ENCODE results near the gene MCRIP2.
A peak's percentile ranks its signal among the peaks of the same experiment; 100 is the strongest.

Gene MCRIP2

GRCh38 chr16:637081-638018 is 4.3 kb upstream of the MCRIP2 start:
- peaks cover 58% of the 10 kb centered on the region for H3K4me1 ChIP-seq
- no peaks in the 10 kb centered on the region for H3K9me3 ChIP-seq
- peak overlapping the region; percentile 68 for H3K27ac ChIP-seq
- H3K4me2 ChIP-seq = peak overlapping the region; percentile 89
- H3K27me3 ChIP-seq = no peaks in the 10 kb centered on the region
- H3K36me3 ChIP-seq = peaks cover 26% of the 10 kb centered on the region
- peak overlapping the region; percentile 86 for H3K9ac ChIP-seq
- no peak for TF ChIP-seq Cebpa-rat (IDR thresholded peaks at IDR 0.05)
- peak overlapping the region; percentile 92 for H3K4me3 ChIP-seq
- peaks cover 31% of the 10 kb centered on the region for H4K20me1 ChIP-seq

DNA sequence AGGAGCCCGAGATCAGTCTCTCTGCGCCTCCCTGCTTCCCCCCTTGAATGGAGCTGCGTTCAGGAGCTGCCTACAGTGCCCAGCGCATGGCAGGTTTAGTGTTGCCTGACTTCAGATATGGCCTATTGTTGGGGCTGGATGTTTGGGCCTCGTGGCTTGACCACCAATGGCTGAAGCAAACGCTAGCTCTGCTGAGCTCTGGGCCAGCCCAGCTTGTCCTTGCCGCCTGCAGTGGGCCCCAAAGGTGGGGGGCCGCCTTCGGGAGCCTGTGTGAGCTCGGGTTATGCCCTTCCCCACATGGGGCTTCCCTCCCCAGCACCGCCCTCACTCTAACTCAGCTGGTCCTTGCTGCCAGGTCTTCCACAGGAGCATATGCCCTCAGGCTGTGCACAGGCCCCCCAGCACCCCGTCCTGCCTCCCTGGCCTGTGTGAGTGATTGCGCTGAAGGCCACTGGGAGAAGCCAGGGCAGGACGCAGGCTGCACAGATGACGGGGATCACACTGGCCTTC is 3.5 kb upstream of the MCRIP2 start:
- Histone ChIP-seq H3K9ac (peak overlapping the region; percentile 58; the same call in 1 of the 2 replicates), H3K4me2 (peak overlapping the region; percentile 89)

GRCh38 chr16:638836-639235 is 2.8 kb upstream of the MCRIP2 start:
- Histone ChIP-seq H3K4me1 (peaks cover 73% of the 10 kb centered on the region), H3K27me3 (no peaks in the 10 kb centered on the region), H3K27ac (peak overlapping the region; percentile 81), H3K4me3 (peak overlapping the region; percentile 24; the same call in 1 of the 2 replicates), H3K4me2 (peak overlapping the region; percentile 82), H3K36me3 (peaks cover 12% of the 10 kb centered on the region), H3K9me3 (no peaks in the 10 kb centered on the region), H3K9ac (peak overlapping the region; percentile 59; the same call in 1 of the 2 replicates), H4K20me1 (peaks cover 31% of the 10 kb centered on the region)
- TF ChIP-seq Cebpa-rat (IDR thresholded peaks at IDR 0.05) = no peak

More for the DNA sequence above, 3.5 kb upstream of the MCRIP2 start:
- no peaks in the 10 kb centered on the region for H3K27me3 ChIP-seq
- peaks cover 31% of the 10 kb centered on the region for H4K20me1 ChIP-seq
- peaks cover 19% of the 10 kb centered on the region for H3K36me3 ChIP-seq
- no peak overlapping the region for H3K4me3 ChIP-seq
- no peak for TF ChIP-seq Cebpa-rat (IDR thresholded peaks at IDR 0.05)
- H3K4me1 ChIP-seq = peaks cover 66% of the 10 kb centered on the region
- peak overlapping the region; percentile 68 for H3K27ac ChIP-seq
- H3K9me3 ChIP-seq = no peaks in the 10 kb centered on the region

GRCh38 chr16:640614-641013 is 1.0 kb upstream of the MCRIP2 start:
- Histone ChIP-seq H3K27me3 (no peaks in the 10 kb centered on the region), H3K4me2 (peak overlapping the region; percentile 99), H3K4me3 (peak overlapping the region; percentile 93)

DNA sequence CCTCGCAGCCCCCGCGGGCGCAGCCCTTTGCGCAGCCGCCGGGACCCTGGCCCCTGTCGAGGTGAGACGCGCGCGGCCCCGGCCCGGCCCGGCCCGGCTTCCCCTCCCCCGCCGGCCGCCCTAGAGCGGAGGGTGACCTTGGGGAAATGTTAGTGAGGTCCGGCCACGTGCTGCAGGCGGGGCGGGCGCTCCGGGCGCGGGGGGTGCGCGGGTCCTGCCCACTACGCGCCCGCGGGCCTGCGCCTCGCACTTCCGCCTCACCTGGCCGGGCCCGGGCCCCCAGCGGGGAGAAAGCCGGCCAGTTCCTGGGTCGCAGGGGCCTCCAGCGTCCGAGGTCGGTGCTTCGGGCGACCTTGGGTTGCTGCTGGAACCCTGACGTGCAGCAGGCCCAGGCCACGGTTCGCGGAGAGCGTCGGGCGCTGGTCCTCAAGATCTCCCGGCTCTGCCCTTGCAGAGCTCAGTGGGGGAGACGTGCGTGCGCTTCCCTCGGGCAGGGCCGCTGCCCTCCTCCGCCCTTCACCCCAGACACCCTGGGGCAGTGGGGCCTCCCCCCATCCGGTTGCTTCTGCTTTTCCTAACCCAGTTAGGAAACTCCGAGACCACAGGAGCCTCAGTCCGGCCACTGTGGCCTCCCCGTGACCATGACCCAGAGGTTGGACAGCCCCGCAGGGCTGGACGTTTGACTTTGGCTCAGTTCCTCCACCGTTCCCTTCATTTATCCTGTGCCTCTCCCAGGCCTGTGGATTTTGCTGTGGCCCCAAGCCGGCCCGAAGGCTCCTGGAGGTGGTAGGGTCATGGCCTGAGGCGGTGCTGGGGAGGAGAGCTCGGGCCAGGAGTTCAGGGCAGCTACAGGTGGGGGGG is 791 bp downstream of the MCRIP2 start:
- Histone ChIP-seq H3K9ac (peak overlapping the region; percentile 87), H3K4me2 (peak overlapping the region; percentile 99), H3K27ac (peak overlapping the region; percentile 90), H3K4me1 (peaks cover 87% of the 10 kb centered on the region), H3K9me3 (no peaks in the 10 kb centered on the region), H3K4me3 (peak overlapping the region; percentile 93), H4K20me1 (peaks cover 49% of the 10 kb centered on the region), H3K27me3 (no peaks in the 10 kb centered on the region), H3K36me3 (peaks cover 15% of the 10 kb centered on the region)
- no peak for TF ChIP-seq Cebpa-rat (IDR thresholded peaks at IDR 0.05)

More at GRCh38 chr16:640614-641013, 1.0 kb upstream of the MCRIP2 start:
- no peaks in the 10 kb centered on the region for H3K36me3 ChIP-seq
- no peaks in the 10 kb centered on the region for H3K9me3 ChIP-seq
- TF ChIP-seq Cebpa-rat (IDR thresholded peaks at IDR 0.05) = no peak
- peaks cover 72% of the 10 kb centered on the region for H3K4me1 ChIP-seq
- H3K9ac ChIP-seq = peak overlapping the region; percentile 87
- H4K20me1 ChIP-seq = peaks cover 31% of the 10 kb centered on the region
- peak overlapping the region; percentile 90 for H3K27ac ChIP-seq

GRCh38 chr16:643050-643368 is 1.4 kb downstream of the MCRIP2 start:
- Histone ChIP-seq H4K20me1 (peaks cover 55% of the 10 kb centered on the region), H3K4me1 (peaks cover 87% of the 10 kb centered on the region), H3K9me3 (no peaks in the 10 kb centered on the region), H3K4me2 (peak overlapping the region; percentile 99), H3K36me3 (peaks cover 17% of the 10 kb centered on the region), H3K4me3 (peak overlapping the region; percentile 93), H3K9ac (peak overlapping the region; percentile 87), H3K27me3 (no peaks in the 10 kb centered on the region), H3K27ac (peak overlapping the region; percentile 90)
- no peak for TF ChIP-seq Cebpa-rat (IDR thresholded peaks at IDR 0.05)

DNA sequence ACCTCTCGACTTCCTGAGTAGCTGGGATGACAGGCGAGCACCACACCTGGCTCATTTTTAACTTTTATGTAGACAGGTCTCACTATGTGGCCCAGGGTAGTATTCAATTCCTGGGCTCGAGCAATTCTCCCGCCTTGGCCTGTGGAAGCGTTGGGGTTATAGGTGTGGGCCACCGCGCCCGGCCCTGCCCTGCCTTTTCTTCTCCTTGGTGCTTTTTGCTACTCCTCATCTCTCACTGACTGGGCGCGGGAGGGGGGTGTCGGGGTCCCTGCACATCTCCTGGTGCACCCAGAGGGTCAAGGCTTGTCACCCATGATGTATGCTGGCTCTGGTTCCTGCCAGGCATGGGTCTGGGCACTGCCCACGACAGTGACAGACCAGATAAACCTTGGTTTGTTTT is 2.9 kb downstream of the MCRIP2 start:
- TF ChIP-seq Cebpa-rat (IDR thresholded peaks at IDR 0.05) = no peak
- Histone ChIP-seq H3K36me3 (peaks cover 17% of the 10 kb centered on the region), H3K27ac (no peak overlapping the region), H3K9ac (no peak overlapping the region), H4K20me1 (peaks cover 58% of the 10 kb centered on the region), H3K9me3 (no peaks in the 10 kb centered on the region), H3K4me1 (peaks cover 80% of the 10 kb centered on the region), H3K4me2 (no peak overlapping the region), H3K27me3 (no peaks in the 10 kb centered on the region), H3K4me3 (no peak overlapping the region)

- Histone ChIP-seq H3K36me3 (peaks cover 17% of the 10 kb centered on the region), H4K20me1 (peaks cover 58% of the 10 kb centered on the region), H3K4me1 (peaks cover 76% of the 10 kb centered on the region), H3K9me3 (no peaks in the 10 kb centered on the region), H3K27ac (peak overlapping the region; percentile 31; the same call in 1 of the 2 replicates), H3K27me3 (no peaks in the 10 kb centered on the region), H3K4me2 (0 out of 2 replicates have a peak overlapping the region, but pooled peaks have one; percentile 91), H3K4me3 (no peak overlapping the region), H3K9ac (0 out of 2 replicates have a peak overlapping the region, but pooled peaks have one; percentile 15)
- no peak for TF ChIP-seq Cebpa-rat (IDR thresholded peaks at IDR 0.05)
Observed at GRCh38 chr16:645852-646678, 4.4 kb downstream of the MCRIP2 start.
